Astrocyte of the spinal cord (primary cell): Measurements from ENCODE around the gene SLC38A9.

ENCODE experiments used
- DNase-seq: peaks from one replicate; pipeline ENCODE4 v3.0.0; 2011; ENCODE audit warnings: low read depth, low spot score
- H3K4me3 ChIP-seq: 2 replicates; pipeline ENCODE4 v1.5.1; 2011; ENCODE audit warnings: low read depth, mild to moderate bottlenecking, low read length, moderate library complexity
- in situ Hi-C: cut with HindIII; loops from 2 replicates; pipeline ENCODE4 v1.10.0; 2017; ENCODE audit warnings: low sequenced_read_pairs
- TF ChIP-seq, protein P1 (sequence below): IDR thresholded peaks from 2 replicates; pipeline ENCODE4 v1.5.1; 2012; ENCODE audit warnings: low read depth, mild to moderate bottlenecking, low read length, inconsistent platforms

Gene SLC38A9

DNA sequence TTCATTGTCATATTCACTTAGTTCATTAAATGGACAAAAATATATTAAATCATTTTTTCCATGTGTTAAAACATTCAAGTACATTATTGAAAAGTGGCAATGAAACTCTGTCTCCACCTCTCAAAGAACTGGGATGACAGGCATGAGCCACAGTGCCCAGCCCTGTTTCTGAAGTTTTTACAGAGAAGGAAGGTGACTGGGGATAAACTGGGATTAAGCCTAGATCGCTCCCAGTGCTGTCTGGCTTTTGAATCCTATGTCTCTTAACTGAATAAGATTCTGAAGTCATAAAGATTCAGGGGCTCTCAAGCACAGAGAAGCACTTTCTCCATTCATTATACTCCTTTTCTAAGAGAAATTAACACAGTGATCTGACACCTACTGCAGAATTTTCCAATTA lies 88.3 kb downstream of the SLC38A9 start:
- H3K4me3 ChIP-seq: no peak overlapping the region
- no peak for DNase-seq
- in situ Hi-C loops: no loop called here
- TF ChIP-seq, protein P1, sequence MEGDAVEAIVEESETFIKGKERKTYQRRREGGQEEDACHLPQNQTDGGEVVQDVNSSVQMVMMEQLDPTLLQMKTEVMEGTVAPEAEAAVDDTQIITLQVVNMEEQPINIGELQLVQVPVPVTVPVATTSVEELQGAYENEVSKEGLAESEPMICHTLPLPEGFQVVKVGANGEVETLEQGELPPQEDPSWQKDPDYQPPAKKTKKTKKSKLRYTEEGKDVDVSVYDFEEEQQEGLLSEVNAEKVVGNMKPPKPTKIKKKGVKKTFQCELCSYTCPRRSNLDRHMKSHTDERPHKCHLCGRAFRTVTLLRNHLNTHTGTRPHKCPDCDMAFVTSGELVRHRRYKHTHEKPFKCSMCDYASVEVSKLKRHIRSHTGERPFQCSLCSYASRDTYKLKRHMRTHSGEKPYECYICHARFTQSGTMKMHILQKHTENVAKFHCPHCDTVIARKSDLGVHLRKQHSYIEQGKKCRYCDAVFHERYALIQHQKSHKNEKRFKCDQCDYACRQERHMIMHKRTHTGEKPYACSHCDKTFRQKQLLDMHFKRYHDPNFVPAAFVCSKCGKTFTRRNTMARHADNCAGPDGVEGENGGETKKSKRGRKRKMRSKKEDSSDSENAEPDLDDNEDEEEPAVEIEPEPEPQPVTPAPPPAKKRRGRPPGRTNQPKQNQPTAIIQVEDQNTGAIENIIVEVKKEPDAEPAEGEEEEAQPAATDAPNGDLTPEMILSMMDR: no peak

- in situ Hi-C loops: no loop called here
- DNase-seq: no peak
These were observed 89.7 kb downstream of the SLC38A9 start for GRCh38 chr5:55622460-55622859.

DNA sequence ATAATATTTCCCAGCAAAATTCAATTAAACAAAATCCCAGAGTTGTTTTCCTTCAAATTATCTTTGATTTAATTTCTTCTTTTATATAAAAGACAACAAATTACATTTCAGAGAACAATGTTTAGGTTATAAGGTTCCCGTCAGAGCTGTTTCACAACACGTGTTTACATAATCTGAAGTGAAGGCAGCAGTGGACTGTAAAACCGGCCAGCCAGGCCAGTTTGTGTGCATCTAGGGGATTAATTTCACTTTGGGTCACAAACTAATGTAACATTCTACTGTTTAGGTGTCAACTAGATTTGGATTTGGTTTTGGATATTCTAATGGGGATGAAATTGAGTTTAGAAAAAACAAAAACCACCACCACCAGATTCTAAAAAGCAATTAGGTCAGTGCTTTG lies 90.9 kb downstream of the SLC38A9 start:
- no peak for DNase-seq
- H3K4me3 ChIP-seq: no peak overlapping the region
- in situ Hi-C loops: no loop called here
- TF ChIP-seq, protein P1: no peak

More at GRCh38 chr5:55622460-55622859, 89.7 kb downstream of the SLC38A9 start:
- no peak overlapping the region for H3K4me3 ChIP-seq
- TF ChIP-seq, protein P1: no peak

- no peak for DNase-seq
- no peak overlapping the region for H3K4me3 ChIP-seq
- TF ChIP-seq, protein P1: no peak
- in situ Hi-C loops: no loop called here
These were observed 91.4 kb downstream of the SLC38A9 start for GRCh38 chr5:55620766-55621160.

- in situ Hi-C loops: no loop called here
- no peak for DNase-seq
- H3K4me3 ChIP-seq: no peak overlapping the region
- TF ChIP-seq, protein P1: no peak
These were observed 91.9 kb downstream of the SLC38A9 start for GRCh38 chr5:55620009-55620765.

DNA sequence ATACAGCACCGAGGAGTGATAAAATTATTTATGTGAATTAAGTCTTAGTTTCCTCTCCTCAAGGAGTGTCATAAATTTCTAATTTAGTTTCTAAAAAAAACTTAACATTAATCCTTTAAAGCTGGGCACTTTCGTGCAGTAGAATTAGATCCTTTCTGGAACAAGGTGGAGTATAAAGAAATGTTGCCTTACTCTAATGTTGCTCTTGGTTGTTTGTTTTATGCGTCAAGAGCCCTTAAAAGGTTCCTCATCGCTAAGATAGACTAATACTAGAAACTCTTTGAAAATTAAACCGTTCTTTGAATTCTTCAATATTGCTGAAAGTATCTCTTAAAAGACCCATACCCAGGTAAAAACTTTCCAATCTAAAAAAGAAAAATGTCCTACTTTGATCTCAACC lies 93.8 kb downstream of the SLC38A9 start:
- no peak for DNase-seq
- in situ Hi-C loops: no loop called here
- H3K4me3 ChIP-seq: no peak overlapping the region
- TF ChIP-seq, protein P1: no peak
